Loucy (cell line): ENCODE results near the gene CNTRL.
"Not testable (repeated sequence)": the region's sequence is repeated elsewhere in the genome, so short reads cannot be mapped to it uniquely, and the experiment has no call there.

ENCODE experiments used
- CTCF ChIP-seq: fragments of 200-600 bp; sonication (generic); conservative IDR thresholded peaks from 2 replicates; pipeline ENCODE4 v1.5.1; 2014; ENCODE audit warnings: mild to moderate bottlenecking, antibody characterized with exemption, low read length
- EZH2phosphoT487 ChIP-seq: fragments of 200-600 bp; IDR thresholded peaks from 2 replicates; pipeline ENCODE4 v1.6.1; 2018; ENCODE audit warnings: antibody characterized with exemption, mild to moderate bottlenecking, moderate library complexity, borderline replicate concordance

- not testable (repeated sequence) for TF ChIP-seq CTCF, EZH2phosphoT487
Observed at GRCh38 chr9:121028285-121028684, 46.5 kb upstream of the CNTRL start.
